Measurements from ENCODE around the gene LIAS.
"Not testable (repeated sequence)": the region's sequence is repeated elsewhere in the genome, so short reads cannot be mapped to it uniquely, and the experiment has no call there.

Gene LIAS

GRCh38 chr4:39452860-39453587 lies 5.8 kb upstream of the LIAS start:
- no peak for DNase-seq (ENCODE audit: low read depth in 2 of 2)

- no peak for DNase-seq (ENCODE audit: low read depth in 2 of 2)
Observed at GRCh38 chr4:39453738-39454137, 5.1 kb upstream of the LIAS start.

- DNase-seq (ENCODE audit: low read depth in 2 of 2), result no peak
Observed at GRCh38 chr4:39455486-39455885, 3.4 kb upstream of the LIAS start.

GRCh38 chr4:39456946-39457763 lies 1.7 kb upstream of the LIAS start:
- DNase-seq (ENCODE audit: low read depth in 2 of 2), result no peak

GRCh38 chr4:39458161-39458504 lies 723 bp upstream of the LIAS start:
- not testable (repeated sequence) for DNase-seq (ENCODE audit: low read depth in 2 of 2)

GRCh38 chr4:39464886-39465501 lies 6.1 kb downstream of the LIAS start:
- no peak for DNase-seq (ENCODE audit: low read depth in 2 of 2)

GRCh38 chr4:39466747-39467146 lies 7.9 kb downstream of the LIAS start:
- no peak for DNase-seq (ENCODE audit: low read depth in 2 of 2)

- no peak for DNase-seq (ENCODE audit: low read depth in 2 of 2)
Observed at GRCh38 chr4:39467464-39467863, 8.6 kb downstream of the LIAS start.

GRCh38 chr4:39469429-39470077 lies 10.7 kb downstream of the LIAS start:
- no peak for DNase-seq (ENCODE audit: low read depth in 2 of 2)

GRCh38 chr4:39470402-39470801 lies 11.5 kb downstream of the LIAS start:
- DNase-seq (ENCODE audit: low read depth in 2 of 2), result no peak

GRCh38 chr4:39472396-39472795 lies 13.5 kb downstream of the LIAS start:
- DNase-seq (ENCODE audit: low read depth in 2 of 2), result no peak

- DNase-seq (ENCODE audit: low read depth in 2 of 2), result no peak
Observed at GRCh38 chr4:39476187-39476895, 17.5 kb downstream of the LIAS start.

GRCh38 chr4:39480251-39480650 lies 21.4 kb downstream of the LIAS start:
- DNase-seq (ENCODE audit: low read depth in 2 of 2), result no peak

GRCh38 chr4:39480902-39481695 lies 22.2 kb downstream of the LIAS start:
- DNase-seq (ENCODE audit: low read depth in 2 of 2), result no peak

GRCh38 chr4:39484582-39485272 lies 25.9 kb downstream of the LIAS start:
- DNase-seq (ENCODE audit: low read depth in 2 of 2), result no peak

GRCh38 chr4:39486221-39486804 lies 27.5 kb downstream of the LIAS start:
- no peak for DNase-seq (ENCODE audit: low read depth in 2 of 2)

GRCh38 chr4:39490322-39490721 lies 31.5 kb downstream of the LIAS start:
- DNase-seq (ENCODE audit: low read depth in 2 of 2), result no peak

- no peak for DNase-seq (ENCODE audit: low read depth in 2 of 2)
Observed at GRCh38 chr4:39494354-39494753, 35.5 kb downstream of the LIAS start.

- no peak for DNase-seq (ENCODE audit: low read depth in 2 of 2)
Observed at GRCh38 chr4:39495446-39496213, 36.8 kb downstream of the LIAS start.

All from stimulated activated CD4-positive, alpha-beta T cell treated with anti-CD3 and anti-CD28 coated beads, Interleukin-4, amount 100 ng/mL, for 48 hours (primary cell).